Natural killer cell (primary cell): ENCODE results near the gene FLRT2. TPM values are rescaled to one million over a fixed set of nuclear protein-coding genes. Genes with fewer than 3 reads are reported as not detected.

Experiments used
- ATAC-seq, 3 donors: fragments of 150-1000 bp in 2 of 3; fragments of 200-7000 bp in 1 of 3; cut with Tn5 transposase; 1 replicate in 1 of 3; 2 replicates in 2 of 3; pipeline ENCODE4 v1.10.0; 2021; ENCODE audit warnings: mild to moderate bottlenecking in 2 of 3, moderate library complexity in 2 of 3
- DNase-seq, 2 donors: peaks; one replicate each; pipeline versions ENCODE4 v3.0.0 to v3.0.0-alpha.2; 2013 to 2021; ENCODE audit warnings: mixed read lengths in 1 of 2
- H3K27ac ChIP-seq: one replicate; pipeline ENCODE4 v1.5.1; 2013; ENCODE audit warnings: mild to moderate bottlenecking, low read length
- H3K27me3 ChIP-seq: one replicate; pipeline ENCODE4 v1.6.1; 2013; ENCODE audit warnings: low read length; ENCODE audit not compliant: control insufficient read depth, insufficient read depth
- H3K36me3 ChIP-seq: one replicate; pipeline ENCODE4 v1.6.1; 2013; ENCODE audit warnings: low read length; ENCODE audit not compliant: control insufficient read depth, insufficient read depth
- H3K4me1 ChIP-seq: one replicate; pipeline ENCODE4 v1.6.1; 2013; ENCODE audit warnings: low read length; ENCODE audit not compliant: control insufficient read depth, insufficient read depth
- H3K4me3 ChIP-seq: one replicate; pipeline ENCODE4 v1.5.1; 2013; ENCODE audit warnings: low read length
- H3K9me3 ChIP-seq: one replicate; pipeline ENCODE4 v1.6.1; 2013; ENCODE audit warnings: low read length; ENCODE audit not compliant: control insufficient read depth, insufficient read depth
- H3K27ac Mint-ChIP-seq, 2 donors: one replicate each; pipeline ENCODE4 v1.8.0; 2022; ENCODE audit warnings: mild to moderate bottlenecking in 2 of 2, mixed read lengths in 2 of 2, moderate library complexity in 1 of 2
- H3K27me3 Mint-ChIP-seq, 2 donors: one replicate each; pipeline ENCODE4 v1.8.0; 2022; ENCODE audit warnings: low read depth in 2 of 2, mixed read lengths in 2 of 2
- H3K36me3 Mint-ChIP-seq: one replicate; pipeline ENCODE4 v1.8.0; 2022; ENCODE audit warnings: mixed read lengths
- H3K4me1 Mint-ChIP-seq, 2 donors: one replicate each; pipeline ENCODE4 v1.8.0; 2022; ENCODE audit warnings: mixed read lengths in 2 of 2
- H3K4me3 Mint-ChIP-seq: one replicate; pipeline ENCODE4 v1.8.0; 2022; ENCODE audit warnings: mild to moderate bottlenecking, moderate library complexity, mixed read lengths
- H3K9me3 Mint-ChIP-seq, 2 donors: one replicate each; pipeline ENCODE4 v1.8.0; 2022; ENCODE audit warnings: mixed read lengths in 2 of 2
- CTCF ChIP-seq: fragments of 200-600 bp; IDR thresholded peaks from one replicate; pipeline ENCODE4 v1.8.0; 2022; ENCODE audit warnings: antibody characterized with exemption
- WGBS: methylation state at CpG from one replicate; pipeline ENCODE4 v1.1.7; 2013; ENCODE audit warnings: missing lambda C conversion rate; ENCODE audit not compliant: insufficient coverage; 5-methylcytosine and 5-hydroxymethylcytosine counted together
- intact Hi-C: fragments of 100-400 bp; cut with micrococcal nuclease; formaldehyde crosslinking; loops from one replicate; pipeline ENCODE4 v1.14.2; 2022
- total RNA-seq, 4 donors: library from RNA; stranded (reverse); fragments of 120-200 nt in 1 of 4; gene quantifications; one replicate each; pipeline versions ENCODE4 v1.2.3 to v1.2.4, GENCODE V29; 2013 to 2022

FLRT2 gene
- total RNA-seq, 3 donors from 2014 or later (not counting 1 experiment from before 2014, with no cell fraction given): not detected

GRCh38 chr14:85595981-85596380, 66.0 kb downstream of the FLRT2 start:
- H3K36me3 Mint-ChIP-seq: no peaks in the 10 kb centered on the region
- no peaks in the 10 kb centered on the region for H3K4me1 Mint-ChIP-seq
- ATAC-seq (no peak), DNase-seq (no peak)
- Histone ChIP-seq H3K4me3 (no peak overlapping the region), H3K9me3 (no peaks in the 10 kb centered on the region), H3K27ac (no peak overlapping the region), H3K36me3 (no peaks in the 10 kb centered on the region), H3K27me3 (no peaks in the 10 kb centered on the region), H3K4me1 (no peaks in the 10 kb centered on the region)
- H3K4me3 Mint-ChIP-seq: no peak overlapping the region
- intact Hi-C loops: no loop called here
- H3K9me3 Mint-ChIP-seq: peaks cover 3 to 4% of the 10 kb centered on the region in 2 donors
- WGBS: 92% methylated on average over 10 of the region's 10 CpGs
- TF ChIP-seq CTCF: no peak
- peaks cover 0 to 5% of the 10 kb centered on the region in 2 donors for H3K27me3 Mint-ChIP-seq
- H3K27ac Mint-ChIP-seq: no peak overlapping the region

DNA sequence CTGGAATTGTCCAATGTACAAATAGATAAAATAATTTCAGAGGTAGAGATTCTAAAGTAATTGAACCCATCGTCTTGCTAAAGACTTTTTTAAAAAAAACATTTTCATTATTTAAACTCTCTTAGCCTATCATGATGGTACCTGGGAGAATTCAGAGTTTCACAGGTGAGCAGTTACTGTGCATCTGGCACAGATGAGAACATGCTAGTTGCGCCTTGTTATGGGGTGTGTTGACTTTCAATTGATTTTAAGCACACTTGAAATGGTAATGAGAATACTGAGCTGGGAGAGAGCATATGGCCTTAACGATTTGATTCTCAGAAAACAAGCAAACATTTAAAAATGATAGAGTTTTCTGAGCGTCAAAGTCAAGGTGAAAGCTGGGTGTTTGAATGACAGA, 66.6 kb downstream of the FLRT2 start:
- 74% methylated on average over 3 of the region's 4 CpGs for WGBS
- Histone ChIP-seq H3K4me3 (no peak overlapping the region), H3K27ac (no peak overlapping the region), H3K27me3 (no peaks in the 10 kb centered on the region), H3K4me1 (no peaks in the 10 kb centered on the region), H3K9me3 (no peaks in the 10 kb centered on the region), H3K36me3 (no peaks in the 10 kb centered on the region)
- intact Hi-C loops: no loop called here
- H3K9me3 Mint-ChIP-seq: peaks cover 3 to 4% of the 10 kb centered on the region in 2 donors
- no peak overlapping the region for H3K27ac Mint-ChIP-seq
- H3K36me3 Mint-ChIP-seq: no peaks in the 10 kb centered on the region
- H3K4me1 Mint-ChIP-seq: no peaks in the 10 kb centered on the region
- H3K4me3 Mint-ChIP-seq: no peak overlapping the region
- peaks cover 0 to 5% of the 10 kb centered on the region in 2 donors for H3K27me3 Mint-ChIP-seq
- no peak for DNase-seq
- ATAC-seq: no peak
- TF ChIP-seq CTCF: no peak

DNA sequence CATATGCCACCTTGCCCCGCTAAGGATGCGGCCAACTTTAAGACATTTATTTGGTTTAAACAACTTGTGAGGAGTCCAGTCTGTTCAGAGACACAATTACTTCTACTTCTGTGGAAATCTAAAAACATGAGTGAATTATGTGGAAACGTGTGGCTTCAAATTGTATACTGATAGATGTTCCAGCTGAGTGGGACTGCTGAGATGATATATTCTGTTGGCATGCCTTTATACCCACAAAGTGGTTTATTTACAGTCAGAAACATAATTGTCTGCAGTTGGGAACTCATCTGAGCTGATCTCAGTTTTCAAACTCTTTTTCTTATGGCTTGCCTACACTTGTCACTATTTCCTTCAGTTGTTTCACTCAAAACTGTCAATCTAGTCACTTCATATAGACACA, 67.8 kb downstream of the FLRT2 start:
- Mint-ChIP-seq H3K4me1 (no peaks in the 10 kb centered on the region), H3K27ac (no peak overlapping the region), H3K4me3 (no peak overlapping the region), H3K36me3 (no peaks in the 10 kb centered on the region), H3K27me3 (peaks cover 0 to 7% of the 10 kb centered on the region in 2 donors), H3K9me3 (peaks cover 3 to 4% of the 10 kb centered on the region in 2 donors)
- DNase-seq: no peak
- no peak for TF ChIP-seq CTCF
- WGBS: 89% methylated on average over 3 of the region's 3 CpGs
- Histone ChIP-seq H3K9me3 (no peaks in the 10 kb centered on the region), H3K4me1 (no peaks in the 10 kb centered on the region), H3K27ac (no peak overlapping the region), H3K27me3 (no peaks in the 10 kb centered on the region), H3K4me3 (no peak overlapping the region), H3K36me3 (no peaks in the 10 kb centered on the region)
- intact Hi-C loops: no loop called here
- no peak for ATAC-seq

- H3K9me3 Mint-ChIP-seq: peaks cover 3 to 4% of the 10 kb centered on the region in 2 donors
- Histone ChIP-seq H3K4me3 (no peak overlapping the region), H3K36me3 (no peaks in the 10 kb centered on the region), H3K27ac (no peak overlapping the region), H3K9me3 (no peaks in the 10 kb centered on the region), H3K4me1 (no peaks in the 10 kb centered on the region), H3K27me3 (no peaks in the 10 kb centered on the region)
- no peak overlapping the region for H3K27ac Mint-ChIP-seq
- no peaks in the 10 kb centered on the region for H3K4me1 Mint-ChIP-seq
- ATAC-seq: no peak
- intact Hi-C loops: no loop called here
- no peak for DNase-seq
- peaks cover 0 to 7% of the 10 kb centered on the region in 2 donors for H3K27me3 Mint-ChIP-seq
- no peaks in the 10 kb centered on the region for H3K36me3 Mint-ChIP-seq
- 48% methylated on average over 5 of the region's 5 CpGs for WGBS
- no peak overlapping the region for H3K4me3 Mint-ChIP-seq
- TF ChIP-seq CTCF: no peak
Observed at GRCh38 chr14:85599939-85600338, 70.0 kb downstream of the FLRT2 start.
